ENCODE measurements around the gene SLC34A1. TPM values are rescaled to one million over a fixed set of nuclear protein-coding genes. Genes with fewer than 3 reads are reported as not detected.

The SLC34A1 gene
- total RNA-seq, 2 experiments from 2014 or later = 0.35 to 0.63 TPM

DNA sequence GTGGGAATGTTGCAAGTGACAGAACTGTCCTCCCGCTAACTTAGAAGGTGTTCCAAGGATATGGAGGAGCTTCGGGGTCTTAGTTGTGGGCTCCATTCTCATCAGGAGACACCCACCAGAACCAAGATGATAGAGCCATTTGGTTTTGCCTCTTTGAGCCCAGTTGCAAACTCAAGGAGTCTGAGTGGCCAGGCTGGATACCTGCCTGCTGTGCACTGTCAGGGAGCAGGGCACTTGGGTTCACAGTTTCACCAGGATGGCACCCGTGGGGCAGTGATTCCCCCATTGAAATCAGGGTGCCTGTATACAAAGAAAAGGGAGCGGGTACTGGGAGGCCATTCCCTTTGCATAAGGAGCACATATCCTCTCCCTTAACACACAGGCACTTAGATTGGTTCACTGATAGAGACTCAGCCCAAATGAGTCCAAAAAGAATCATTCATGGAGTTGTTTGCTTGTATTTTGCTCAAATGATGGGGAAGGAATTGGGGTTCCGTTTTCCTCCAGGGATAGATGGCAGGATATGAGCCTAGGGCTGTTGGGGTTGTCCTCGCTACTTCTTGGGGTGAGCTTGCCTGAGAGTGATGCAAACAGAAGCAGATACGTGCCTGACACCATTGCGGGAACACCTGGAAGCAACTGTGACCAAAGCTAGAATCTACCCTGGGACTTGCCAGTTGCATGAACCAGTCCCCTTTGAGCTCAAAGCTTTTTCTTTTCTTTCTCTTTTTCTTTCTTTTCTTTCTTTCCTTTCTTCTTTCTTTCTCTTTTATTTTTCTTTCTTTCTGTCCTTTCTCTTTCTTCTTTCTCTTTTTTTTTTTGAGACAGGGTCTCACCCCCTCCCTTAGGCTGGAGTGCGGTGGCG lies 61.0 kb downstream of the SLC34A1 start:
- TF ChIP-seq, protein P1, sequence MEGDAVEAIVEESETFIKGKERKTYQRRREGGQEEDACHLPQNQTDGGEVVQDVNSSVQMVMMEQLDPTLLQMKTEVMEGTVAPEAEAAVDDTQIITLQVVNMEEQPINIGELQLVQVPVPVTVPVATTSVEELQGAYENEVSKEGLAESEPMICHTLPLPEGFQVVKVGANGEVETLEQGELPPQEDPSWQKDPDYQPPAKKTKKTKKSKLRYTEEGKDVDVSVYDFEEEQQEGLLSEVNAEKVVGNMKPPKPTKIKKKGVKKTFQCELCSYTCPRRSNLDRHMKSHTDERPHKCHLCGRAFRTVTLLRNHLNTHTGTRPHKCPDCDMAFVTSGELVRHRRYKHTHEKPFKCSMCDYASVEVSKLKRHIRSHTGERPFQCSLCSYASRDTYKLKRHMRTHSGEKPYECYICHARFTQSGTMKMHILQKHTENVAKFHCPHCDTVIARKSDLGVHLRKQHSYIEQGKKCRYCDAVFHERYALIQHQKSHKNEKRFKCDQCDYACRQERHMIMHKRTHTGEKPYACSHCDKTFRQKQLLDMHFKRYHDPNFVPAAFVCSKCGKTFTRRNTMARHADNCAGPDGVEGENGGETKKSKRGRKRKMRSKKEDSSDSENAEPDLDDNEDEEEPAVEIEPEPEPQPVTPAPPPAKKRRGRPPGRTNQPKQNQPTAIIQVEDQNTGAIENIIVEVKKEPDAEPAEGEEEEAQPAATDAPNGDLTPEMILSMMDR (conservative IDR thresholded peaks at IDR 0.05; ENCODE audit: low read length) = no peak
- TF ChIP-seq EZH2phosphoT487 (IDR thresholded peaks at IDR 0.05; ENCODE audit: borderline replicate concordance, low read depth, low read length) = no peak
- Histone ChIP-seq H3K36me3 (ENCODE audit: insufficient read depth, low read length) (peaks cover 28% of the 10 kb centered on the region), H3K79me2 (ENCODE audit: insufficient read depth, low read depth, low read length) (no peaks in the 10 kb centered on the region), H3K9me2 (ENCODE audit: insufficient read depth, low read length) (no peaks in the 10 kb centered on the region), H3K4me3 (ENCODE audit: low read depth, low read length, poor library complexity, severe bottlenecking) (no peak overlapping the region), H3K9me3 (ENCODE audit: low read length) (no peaks in the 10 kb centered on the region), H4K20me1 (ENCODE audit: insufficient read depth, low read length) (0 out of 2 replicates have a peak, but pooled peaks cover 9% of the 10 kb centered on the region), H3K4me1 (ENCODE audit: insufficient read depth, low read length, poor library complexity, severe bottlenecking) (peaks cover 47% of the 10 kb centered on the region), H3K27ac (ENCODE audit: low read depth, low read length, poor library complexity, severe bottlenecking) (no peak overlapping the region), H2AFZ (ENCODE audit: low read length) (no peak overlapping the region), H3K4me2 (ENCODE audit: low read length) (peak overlapping the region; percentile 75; the same call in 1 of the 2 replicates)
- intact Hi-C loops (cut with micrococcal nuclease; ENCODE audit: unreplicated experiment) = loop anchor here (2.0 kb wide), 1 partner anchor 14 kb away; no protein-coding TSS in a partner anchor
- ChIA-PET POLR2A (interaction anchor here (0.6 to 1.8 kb wide), 10 partner anchors 10 to 145 kb away, joined by 3 to 10 read pairs (median 4); partner anchors contain the start of gene GRK6), CTCF (ENCODE audit: unreplicated experiment) (interaction anchor here (0.6 to 0.9 kb wide), 6 partner anchors 9 to 78 kb away, joined by 3 to 6 read pairs (median 3); no protein-coding TSS in a partner anchor)
- BruUV-seq (replicated peaks) = TSS peak; percentile 52
- DNase-seq (ENCODE audit: low spot score) = peak; percentile 41

DNA sequence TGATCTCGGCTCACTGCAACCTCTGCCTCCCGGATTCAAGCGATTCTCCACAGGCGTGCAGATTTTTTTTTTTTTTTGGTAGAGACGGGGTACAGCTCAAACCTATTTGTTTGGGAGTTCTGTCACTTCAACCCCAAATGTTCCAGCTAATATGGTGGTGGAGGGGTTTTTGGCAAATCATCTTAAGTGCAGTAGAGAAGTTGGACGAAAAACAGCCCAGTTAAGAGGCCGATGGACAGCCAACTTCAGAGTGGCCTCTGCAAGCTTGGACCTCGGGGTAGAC lies 61.6 kb downstream of the SLC34A1 start:
- Histone ChIP-seq H3K9me3 (ENCODE audit: low read length) (no peaks in the 10 kb centered on the region), H3K36me3 (ENCODE audit: insufficient read depth, low read length) (peaks cover 22% of the 10 kb centered on the region), H3K4me3 (ENCODE audit: low read depth, low read length, poor library complexity, severe bottlenecking) (peak overlapping the region; percentile 72), H3K79me2 (ENCODE audit: insufficient read depth, low read depth, low read length) (no peaks in the 10 kb centered on the region), H2AFZ (ENCODE audit: low read length) (no peak overlapping the region; the same call in 1 of the 2 replicates), H3K4me1 (ENCODE audit: insufficient read depth, low read length, poor library complexity, severe bottlenecking) (peaks cover 47% of the 10 kb centered on the region), H3K9me2 (ENCODE audit: insufficient read depth, low read length) (no peaks in the 10 kb centered on the region), H4K20me1 (ENCODE audit: insufficient read depth, low read length) (0 out of 2 replicates have a peak, but pooled peaks cover 9% of the 10 kb centered on the region), H3K27ac (ENCODE audit: low read depth, low read length, poor library complexity, severe bottlenecking) (no peak overlapping the region), H3K4me2 (ENCODE audit: low read length) (peak overlapping the region; percentile 75)
- CTCF ChIA-PET (ENCODE audit: unreplicated experiment) = interaction anchor here (0.6 to 0.9 kb wide), 4 partner anchors 8 to 55 kb away, joined by 3 read pairs; no protein-coding TSS in a partner anchor
- POLR2A ChIA-PET = interaction anchor here (0.6 to 1.8 kb wide), 8 partner anchors 12 to 146 kb away, joined by 3 to 10 read pairs (median 4); partner anchors contain the start of gene GRK6
- TF ChIP-seq, protein P1 (conservative IDR thresholded peaks at IDR 0.05; ENCODE audit: low read length) = no peak
- TF ChIP-seq EZH2phosphoT487 (IDR thresholded peaks at IDR 0.05; ENCODE audit: borderline replicate concordance, low read depth, low read length) = no peak
- BruUV-seq (replicated peaks) = no TSS peak
- no peak for DNase-seq (ENCODE audit: low spot score)
- intact Hi-C loops (cut with micrococcal nuclease; ENCODE audit: unreplicated experiment) = loop anchor here (1.0 to 2.0 kb wide), 3 partner anchors 15 to 56 kb away; no protein-coding TSS in a partner anchor

Data from OCI-LY7 (cell line).